Panc1 (cell line): Measurements from ENCODE around the gene ETNK1. TPM values are rescaled to one million over a fixed set of nuclear protein-coding genes. Genes with fewer than 3 reads are reported as not detected.
"Not testable (repeated sequence)": the region's sequence is repeated elsewhere in the genome, so short reads cannot be mapped to it uniquely, and the experiment has no call there.

Source experiments
- ATAC-seq: fragments of 200-7000 bp; cut with Tn5 transposase; 2 replicates; pipeline ENCODE4 v1.9.1; 2020; ENCODE audit warnings: mild to moderate bottlenecking, moderate library complexity
- BruUV-seq: library from RNA; stranded (reverse); fragments of 400-500 nt; replicated peaks from 2 replicates; lab custom pipeline; 2021; lab: Mats Ljungman, UMichigan
- CTCF ChIA-PET: fragments of 300-600 bp; sonication (Branson Sonifier 250); formaldehyde crosslinking; loops from one replicate; lab custom pipeline; 2022; ENCODE audit warnings: antibody characterized with exemption; lab: Charles Lee
- POLR2A ChIA-PET: fragments of 300-600 bp; sonication (Branson Sonifier 250); formaldehyde crosslinking; loops from one replicate; lab custom pipeline; 2022; ENCODE audit warnings: antibody characterized with exemption; lab: Charles Lee
- DNase-seq: peaks from one replicate; pipeline ENCODE4 v3.0.0-alpha.2; 2010; ENCODE audit warnings: low read depth, low spot score
- H3K27ac ChIP-seq: 2 replicates; pipeline ENCODE4 v1.5.1; 2011; ENCODE audit warnings: mild to moderate bottlenecking, low read length, inconsistent platforms
- H3K27me3 ChIP-seq: fragments of 200-500 bp; sonication (Bioruptor generic); 2 replicates; pipeline ENCODE4 v1.6.0; 2014; ENCODE audit warnings: low read length, inconsistent platforms; ENCODE audit not compliant: control insufficient read depth, insufficient read depth
- H3K36me3 ChIP-seq: fragments of 200-500 bp; sonication (Bioruptor generic); 2 replicates; pipeline ENCODE4 v1.5.1; 2014; ENCODE audit warnings: inconsistent platforms, mild to moderate bottlenecking, low read length, moderate library complexity; ENCODE audit not compliant: control insufficient read depth, insufficient read depth
- H3K4me1 ChIP-seq: 2 replicates; pipeline ENCODE4 v1.5.1; 2011; ENCODE audit warnings: inconsistent platforms, mild to moderate bottlenecking, low read length, moderate library complexity; ENCODE audit not compliant: control insufficient read depth, insufficient read depth
- H3K4me3 ChIP-seq, 2 experiments: 2 replicates each; pipeline ENCODE4 v1.5.1; 2011 to 2012; ENCODE audit warnings: low read depth in 2 of 2, low read length in 2 of 2, mild to moderate bottlenecking in 2 of 2, inconsistent platforms in 1 of 2, moderate library complexity in 1 of 2
- H3K9me3 ChIP-seq: fragments of 200-500 bp; sonication (Bioruptor generic); 2 replicates; pipeline ENCODE4 v1.5.1; 2014; ENCODE audit warnings: low read depth, mild to moderate bottlenecking, inconsistent platforms, low read length, moderate library complexity; ENCODE audit not compliant: control insufficient read depth, insufficient read depth
- POLR2AphosphoS5 ChIP-seq: IDR thresholded peaks from 2 replicates; pipeline ENCODE4 v1.6.1; 2012; ENCODE audit warnings: mild to moderate bottlenecking, low read depth, low read length, moderate library complexity
- SIN3A ChIP-seq: IDR thresholded peaks from 2 replicates; pipeline ENCODE4 v1.6.1; 2012; ENCODE audit warnings: low read depth, mild to moderate bottlenecking, low read length, moderate library complexity, borderline replicate concordance; ENCODE audit not compliant: insufficient read depth
- TCF7L2 ChIP-seq: IDR thresholded peaks from 2 replicates; pipeline ENCODE4 v1.6.1; 2011; ENCODE audit warnings: mild to moderate bottlenecking, low read depth, low read length, inconsistent platforms
- in situ Hi-C: cut with HindIII; loops from 2 replicates; pipeline ENCODE4 v1.10.0; 2016; ENCODE audit warnings: low sequenced_read_pairs, low pct_unique_long_range_greater_than_20kb
- intact Hi-C: fragments of 100-400 bp; cut with micrococcal nuclease; formaldehyde crosslinking; loops from one replicate; pipeline ENCODE4 v1.10.0; 2022; ENCODE audit not compliant: unreplicated experiment
- total RNA-seq: library from RNA; stranded (reverse); gene quantifications from one replicate; pipeline ENCODE4 v1.2.1, GENCODE V29; 2021; ENCODE audit not compliant: unreplicated experiment
- TF ChIP-seq, protein P1 (sequence below), 2 experiments: IDR thresholded peaks; 2 replicates each; pipeline ENCODE4 v1.6.1; 2011 to 2012; ENCODE audit warnings: low read depth in 2 of 2, control low read depth in 1 of 2, low read length in 1 of 2, mild to moderate bottlenecking in 1 of 2, moderate library complexity in 1 of 2; ENCODE audit not compliant: insufficient read depth in 1 of 2
- TF ChIP-seq, protein P2 (sequence below): fragments of 450-650 bp; IDR thresholded peaks from 2 replicates; pipeline ENCODE4 v1.5.1; 2017; ENCODE audit warnings: mild to moderate bottlenecking

Gene ETNK1
- total RNA-seq, 1 experiment from 2014 or later = 43.1 TPM

DNA sequence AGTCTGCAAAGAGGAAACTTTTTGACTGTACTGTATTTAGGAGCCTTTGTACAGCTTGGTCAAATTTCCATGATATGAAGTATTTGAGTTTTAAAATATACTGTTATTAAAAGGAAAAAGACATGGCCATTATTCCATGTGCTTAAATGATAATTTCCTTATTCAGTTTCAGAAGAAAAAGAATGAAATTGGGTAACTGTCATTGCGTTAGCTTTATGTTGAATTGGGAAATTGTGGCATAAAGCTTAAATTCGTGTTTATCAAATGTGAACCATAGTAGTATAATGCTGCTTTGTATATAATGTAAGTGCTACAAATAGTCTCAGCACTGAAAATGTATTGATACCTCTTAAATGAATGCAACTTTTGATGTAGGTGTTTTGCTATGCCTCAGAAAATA, 64.9 kb downstream of the ETNK1 start:
- BruUV-seq = no TSS peak
- no peak for ATAC-seq
- no peaks in the 10 kb centered on the region; the same call in 1 of the 2 replicates for H3K36me3 ChIP-seq
- no peak overlapping the region for H3K4me3 ChIP-seq
- DNase-seq = no peak
- intact Hi-C loops = no loop called here
- in situ Hi-C loops = no loop called here
- CTCF ChIA-PET = no interaction called here
- no peaks in the 10 kb centered on the region for H3K9me3 ChIP-seq
- H3K4me1 ChIP-seq = no peaks in the 10 kb centered on the region
- TF ChIP-seq SIN3A = no peak
- no peak for TF ChIP-seq POLR2AphosphoS5
- TF ChIP-seq, protein P1, sequence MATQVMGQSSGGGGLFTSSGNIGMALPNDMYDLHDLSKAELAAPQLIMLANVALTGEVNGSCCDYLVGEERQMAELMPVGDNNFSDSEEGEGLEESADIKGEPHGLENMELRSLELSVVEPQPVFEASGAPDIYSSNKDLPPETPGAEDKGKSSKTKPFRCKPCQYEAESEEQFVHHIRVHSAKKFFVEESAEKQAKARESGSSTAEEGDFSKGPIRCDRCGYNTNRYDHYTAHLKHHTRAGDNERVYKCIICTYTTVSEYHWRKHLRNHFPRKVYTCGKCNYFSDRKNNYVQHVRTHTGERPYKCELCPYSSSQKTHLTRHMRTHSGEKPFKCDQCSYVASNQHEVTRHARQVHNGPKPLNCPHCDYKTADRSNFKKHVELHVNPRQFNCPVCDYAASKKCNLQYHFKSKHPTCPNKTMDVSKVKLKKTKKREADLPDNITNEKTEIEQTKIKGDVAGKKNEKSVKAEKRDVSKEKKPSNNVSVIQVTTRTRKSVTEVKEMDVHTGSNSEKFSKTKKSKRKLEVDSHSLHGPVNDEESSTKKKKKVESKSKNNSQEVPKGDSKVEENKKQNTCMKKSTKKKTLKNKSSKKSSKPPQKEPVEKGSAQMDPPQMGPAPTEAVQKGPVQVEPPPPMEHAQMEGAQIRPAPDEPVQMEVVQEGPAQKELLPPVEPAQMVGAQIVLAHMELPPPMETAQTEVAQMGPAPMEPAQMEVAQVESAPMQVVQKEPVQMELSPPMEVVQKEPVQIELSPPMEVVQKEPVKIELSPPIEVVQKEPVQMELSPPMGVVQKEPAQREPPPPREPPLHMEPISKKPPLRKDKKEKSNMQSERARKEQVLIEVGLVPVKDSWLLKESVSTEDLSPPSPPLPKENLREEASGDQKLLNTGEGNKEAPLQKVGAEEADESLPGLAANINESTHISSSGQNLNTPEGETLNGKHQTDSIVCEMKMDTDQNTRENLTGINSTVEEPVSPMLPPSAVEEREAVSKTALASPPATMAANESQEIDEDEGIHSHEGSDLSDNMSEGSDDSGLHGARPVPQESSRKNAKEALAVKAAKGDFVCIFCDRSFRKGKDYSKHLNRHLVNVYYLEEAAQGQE (IDR thresholded peaks at IDR 0.05; ENCODE audit: insufficient read depth in 1 of 2, low read depth in 2 of 2, low read length in 1 of 2) = no peak
- TF ChIP-seq TCF7L2 = no peak
- TF ChIP-seq, protein P2, sequence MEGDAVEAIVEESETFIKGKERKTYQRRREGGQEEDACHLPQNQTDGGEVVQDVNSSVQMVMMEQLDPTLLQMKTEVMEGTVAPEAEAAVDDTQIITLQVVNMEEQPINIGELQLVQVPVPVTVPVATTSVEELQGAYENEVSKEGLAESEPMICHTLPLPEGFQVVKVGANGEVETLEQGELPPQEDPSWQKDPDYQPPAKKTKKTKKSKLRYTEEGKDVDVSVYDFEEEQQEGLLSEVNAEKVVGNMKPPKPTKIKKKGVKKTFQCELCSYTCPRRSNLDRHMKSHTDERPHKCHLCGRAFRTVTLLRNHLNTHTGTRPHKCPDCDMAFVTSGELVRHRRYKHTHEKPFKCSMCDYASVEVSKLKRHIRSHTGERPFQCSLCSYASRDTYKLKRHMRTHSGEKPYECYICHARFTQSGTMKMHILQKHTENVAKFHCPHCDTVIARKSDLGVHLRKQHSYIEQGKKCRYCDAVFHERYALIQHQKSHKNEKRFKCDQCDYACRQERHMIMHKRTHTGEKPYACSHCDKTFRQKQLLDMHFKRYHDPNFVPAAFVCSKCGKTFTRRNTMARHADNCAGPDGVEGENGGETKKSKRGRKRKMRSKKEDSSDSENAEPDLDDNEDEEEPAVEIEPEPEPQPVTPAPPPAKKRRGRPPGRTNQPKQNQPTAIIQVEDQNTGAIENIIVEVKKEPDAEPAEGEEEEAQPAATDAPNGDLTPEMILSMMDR = no peak
- H3K27ac ChIP-seq = no peak overlapping the region
- H3K27me3 ChIP-seq = no peaks in the 10 kb centered on the region
- POLR2A ChIA-PET = no interaction called here

DNA sequence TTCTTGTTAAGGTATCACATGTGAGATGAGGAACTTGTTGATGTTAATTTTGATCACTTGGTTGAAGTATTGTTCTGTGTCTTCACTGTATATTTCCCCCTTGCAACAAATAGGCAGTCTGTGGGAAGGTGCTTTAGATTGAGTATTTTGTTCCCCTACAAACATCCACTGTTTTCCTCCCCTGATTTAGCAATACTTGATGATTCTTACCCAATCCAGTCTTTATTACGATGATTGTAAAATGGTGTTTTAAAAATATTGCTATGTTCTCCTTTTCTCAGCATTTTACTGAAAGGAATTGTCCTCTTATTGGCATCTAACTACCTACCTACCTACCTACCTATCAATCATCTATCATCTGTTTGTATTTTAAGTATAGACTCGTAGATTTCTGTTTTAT, 66.3 kb downstream of the ETNK1 start:
- no TSS peak for BruUV-seq
- Histone ChIP-seq H3K27me3 (no peaks in the 10 kb centered on the region), H3K4me3 (no peak overlapping the region), H3K9me3 (no peaks in the 10 kb centered on the region), H3K36me3 (no peaks in the 10 kb centered on the region), H3K27ac (no peak overlapping the region), H3K4me1 (no peaks in the 10 kb centered on the region)
- no peak for DNase-seq
- intact Hi-C loops (no loop called here), in situ Hi-C loops (no loop called here)
- ATAC-seq = no peak
- CTCF ChIA-PET = no interaction called here
- POLR2A ChIA-PET = no interaction called here
- TF ChIP-seq, protein P2 = no peak
- TF ChIP-seq, protein P1 (IDR thresholded peaks at IDR 0.05; ENCODE audit: insufficient read depth in 1 of 2, low read depth in 2 of 2, low read length in 1 of 2) = no peak
- TF ChIP-seq POLR2AphosphoS5 (no peak), SIN3A (no peak), TCF7L2 (no peak)

DNA sequence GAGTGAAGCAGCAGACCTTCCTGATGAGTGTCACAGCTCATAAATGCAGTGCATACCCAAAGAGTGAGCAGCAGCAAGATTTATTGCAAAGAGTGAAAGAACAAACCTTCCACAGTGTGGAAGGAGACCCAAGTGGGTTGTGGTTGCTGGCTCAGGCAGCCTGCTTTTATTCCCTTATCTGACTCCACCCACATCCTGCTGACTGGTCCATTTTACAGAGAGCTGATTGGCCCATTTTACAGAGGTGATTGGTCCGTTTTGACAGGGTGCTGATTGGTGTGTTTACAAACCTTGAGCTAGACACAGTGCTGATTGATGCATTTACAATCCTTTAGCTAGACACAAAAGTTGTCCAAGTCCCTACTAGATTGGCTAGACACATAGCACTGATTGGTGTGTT, 67.5 kb downstream of the ETNK1 start:
- CTCF ChIA-PET, H3K4me1 ChIP-seq, BruUV-seq, H3K27me3 ChIP-seq, H3K4me3 ChIP-seq, ATAC-seq, POLR2A ChIA-PET, H3K9me3 ChIP-seq, H3K27ac ChIP-seq, intact Hi-C loops, H3K36me3 ChIP-seq, in situ Hi-C loops, DNase-seq: not testable (repeated sequence)
